Measurements from ENCODE around the gene FNDC3B. TPM values are rescaled to one million over a fixed set of nuclear protein-coding genes. Genes with fewer than 3 reads are reported as not detected.

The FNDC3B gene
- polyA plus RNA-seq, 2 of the 4 experiments (the other 2 are of a cell fraction): 29.5 to 33.6 TPM

DNA sequence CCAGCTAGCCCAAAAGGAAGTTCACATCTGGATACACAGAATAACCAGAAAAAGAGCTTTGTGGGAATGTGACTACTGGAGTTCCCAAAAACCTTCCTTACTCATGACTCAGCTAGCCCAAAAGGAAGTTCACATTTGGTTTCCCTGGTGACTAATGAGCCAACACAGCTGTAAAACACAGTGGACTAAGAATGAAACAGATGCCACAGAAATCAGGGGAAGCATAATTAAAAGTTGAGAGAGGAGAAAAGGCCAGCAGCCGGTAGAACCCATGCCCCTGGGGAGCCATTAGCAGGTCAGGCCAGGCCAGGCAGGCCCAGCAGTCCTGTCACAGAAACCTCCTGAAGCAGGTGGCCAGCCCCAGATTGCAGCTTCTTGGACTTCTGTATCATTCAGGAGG lies 278.6 kb downstream of the FNDC3B start:
- H3K9me3 ChIP-seq: no peaks in the 10 kb centered on the region
- ChIA-PET CTCF (interaction anchor here (1.2 to 1.3 kb wide), 2 partner anchors 23 to 47 kb away, joined by 4 read pairs; no protein-coding TSS in a partner anchor), POLR2A (no interaction called here)
- no peak overlapping the region for H3K4me3 ChIP-seq
- H3K4me2 ChIP-seq: no peak overlapping the region
- peak in 1 of 2 experiments; percentile 27; a peak in 1 of 6 replicates for ATAC-seq
- peaks cover 58% of the 10 kb centered on the region for H3K4me1 ChIP-seq
- WGBS (ENCODE audit: missing lambda C conversion rate): 67% methylated on average over 1 of the region's 1 CpG
- FAIRE-seq: no peak
- H3K27ac ChIP-seq: peak overlapping the region; percentile 10 to 75; a peak in 4 of 6 replicates
- TF ChIP-seq CHD4 (IDR thresholded peaks at IDR 0.05; ENCODE audit: borderline replicate concordance) (no peak), FOSL2 (IDR thresholded peaks at IDR 0.05) (no peak), FOSL2 (CRISPR knock-in tag; IDR thresholded peaks at IDR 0.05) (peak; percentile 42)
- peak; percentile 13 to 18 for DNase-seq (ENCODE audit: low read depth in 1 of 2, low spot score in 1 of 2)

DNA sequence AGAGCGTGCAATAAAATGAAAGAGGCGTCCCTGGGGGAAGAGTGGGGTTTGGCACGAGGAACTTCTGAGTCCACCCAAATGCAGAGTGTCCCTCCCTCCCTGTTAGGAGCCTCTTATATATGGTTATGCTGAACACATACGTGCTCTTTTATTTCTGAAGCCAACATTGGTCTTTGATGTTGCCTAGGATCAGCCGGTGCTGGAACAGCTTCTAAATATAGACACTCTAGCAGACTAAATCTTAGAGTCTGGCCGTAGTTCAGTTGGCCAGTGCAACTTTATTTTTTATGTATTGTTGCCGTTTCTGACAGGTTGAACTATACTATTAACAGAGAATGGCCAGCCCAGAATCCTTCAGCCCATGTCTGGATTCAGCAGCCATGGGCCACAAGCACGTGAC lies 280.2 kb downstream of the FNDC3B start:
- FAIRE-seq (no peak), ATAC-seq (no peak), DNase-seq (ENCODE audit: low read depth in 1 of 2, low spot score in 1 of 2) (no peak)
- H3K9me3 ChIP-seq: no peaks in the 10 kb centered on the region
- no peak overlapping the region for H3K27ac ChIP-seq
- TF ChIP-seq MYC (IDR thresholded peaks at IDR 0.05; ENCODE audit: borderline replicate concordance, low read length) (no peak), TP53 (CRISPR knock-in tag; IDR thresholded peaks at IDR 0.05) (no peak), CBX2 (IDR thresholded peaks at IDR 0.05; ENCODE audit: borderline replicate concordance, low read depth) (no peak), EHMT2 (IDR thresholded peaks at IDR 0.05; ENCODE audit: low read depth) (no peak), NFE2L2 (conservative IDR thresholded peaks at IDR 0.05; ENCODE audit: low read length) (no peak), JUNB (IDR thresholded peaks at IDR 0.05) (no peak), ESRRA (IDR thresholded peaks at IDR 0.05; ENCODE audit: borderline replicate concordance, low read length) (no peak), CBX8 (IDR thresholded peaks at IDR 0.05) (no peak), FOXS1 (CRISPR knock-in tag; IDR thresholded peaks at IDR 0.05) (no peak), RCOR1 (IDR thresholded peaks at IDR 0.05; ENCODE audit: low read depth, low read length) (no peak), RNF2 (IDR thresholded peaks at IDR 0.05; ENCODE audit: borderline replicate concordance, low read depth) (no peak), NR3C1 (IDR thresholded peaks at IDR 0.05) (no peak), SREBF2 (IDR thresholded peaks at IDR 0.05) (no peak)
- H3K4me1 ChIP-seq: peaks cover 64% of the 10 kb centered on the region
- ChIA-PET POLR2A (no interaction called here), CTCF (interaction anchor here (0.6 kb wide), 1 partner anchor 41 kb away, joined by 3 read pairs; no protein-coding TSS in a partner anchor)
- H3K4me2 ChIP-seq: no peak overlapping the region
- WGBS (ENCODE audit: missing lambda C conversion rate): 91% methylated on average over 8 of the region's 8 CpGs
- H3K4me3 ChIP-seq: no peak overlapping the region

DNA sequence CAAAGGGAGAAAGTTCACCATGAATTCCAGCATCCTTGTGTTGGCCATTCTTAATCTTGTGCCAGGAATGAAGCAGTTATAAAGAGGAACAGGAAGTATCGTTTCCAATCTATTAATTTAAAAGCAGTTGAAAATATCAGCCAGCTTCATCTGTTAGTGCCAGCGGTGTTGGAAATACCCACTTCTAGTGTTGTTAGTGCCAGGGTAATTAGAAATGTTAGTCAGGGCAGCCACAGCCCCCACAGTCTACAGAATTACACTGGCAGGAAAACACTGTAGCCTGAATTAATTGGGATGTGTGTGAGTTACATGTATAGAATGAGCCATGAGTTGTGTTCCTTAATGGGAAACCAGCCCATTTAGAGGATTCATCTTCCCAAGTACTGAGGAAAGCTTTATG lies 281.1 kb downstream of the FNDC3B start:
- ATAC-seq: no peak
- WGBS (ENCODE audit: missing lambda C conversion rate): 96% methylated on average over 2 of the region's 2 CpGs
- Histone ChIP-seq H3K4me3 (no peak overlapping the region), H3K4me1 (peaks cover 57% of the 10 kb centered on the region), H3K9me3 (no peaks in the 10 kb centered on the region), H3K4me2 (no peak overlapping the region), H3K27ac (0 out of 6 replicates have a peak overlapping the region, but pooled peaks of 1 of the 2 experiments have one; percentile 22)
- ChIA-PET POLR2A (no interaction called here), CTCF (interaction anchor here (2.3 kb wide), 1 partner anchor 12 kb away, joined by 16 read pairs; no protein-coding TSS in a partner anchor)
- no peak for TF ChIP-seq CBX8 (IDR thresholded peaks at IDR 0.05)
- no peak for TF ChIP-seq RAD21 (conservative IDR thresholded peaks at IDR 0.05 in 1 of 2, IDR thresholded peaks at IDR 0.05 in 1 of 2)
- TF ChIP-seq PHF8 (IDR thresholded peaks at IDR 0.05; ENCODE audit: borderline replicate concordance, low read depth): no peak
- TF ChIP-seq EHMT2 (IDR thresholded peaks at IDR 0.05; ENCODE audit: low read depth): no peak
- no peak for TF ChIP-seq NR3C1 (IDR thresholded peaks at IDR 0.05)
- no peak for TF ChIP-seq RCOR1 (IDR thresholded peaks at IDR 0.05; ENCODE audit: low read depth, low read length)
- no peak for TF ChIP-seq SMC3 (IDR thresholded peaks at IDR 0.05)
- no peak for TF ChIP-seq KDM1A (IDR thresholded peaks at IDR 0.05; ENCODE audit: low read depth)
- TF ChIP-seq, protein P1, sequence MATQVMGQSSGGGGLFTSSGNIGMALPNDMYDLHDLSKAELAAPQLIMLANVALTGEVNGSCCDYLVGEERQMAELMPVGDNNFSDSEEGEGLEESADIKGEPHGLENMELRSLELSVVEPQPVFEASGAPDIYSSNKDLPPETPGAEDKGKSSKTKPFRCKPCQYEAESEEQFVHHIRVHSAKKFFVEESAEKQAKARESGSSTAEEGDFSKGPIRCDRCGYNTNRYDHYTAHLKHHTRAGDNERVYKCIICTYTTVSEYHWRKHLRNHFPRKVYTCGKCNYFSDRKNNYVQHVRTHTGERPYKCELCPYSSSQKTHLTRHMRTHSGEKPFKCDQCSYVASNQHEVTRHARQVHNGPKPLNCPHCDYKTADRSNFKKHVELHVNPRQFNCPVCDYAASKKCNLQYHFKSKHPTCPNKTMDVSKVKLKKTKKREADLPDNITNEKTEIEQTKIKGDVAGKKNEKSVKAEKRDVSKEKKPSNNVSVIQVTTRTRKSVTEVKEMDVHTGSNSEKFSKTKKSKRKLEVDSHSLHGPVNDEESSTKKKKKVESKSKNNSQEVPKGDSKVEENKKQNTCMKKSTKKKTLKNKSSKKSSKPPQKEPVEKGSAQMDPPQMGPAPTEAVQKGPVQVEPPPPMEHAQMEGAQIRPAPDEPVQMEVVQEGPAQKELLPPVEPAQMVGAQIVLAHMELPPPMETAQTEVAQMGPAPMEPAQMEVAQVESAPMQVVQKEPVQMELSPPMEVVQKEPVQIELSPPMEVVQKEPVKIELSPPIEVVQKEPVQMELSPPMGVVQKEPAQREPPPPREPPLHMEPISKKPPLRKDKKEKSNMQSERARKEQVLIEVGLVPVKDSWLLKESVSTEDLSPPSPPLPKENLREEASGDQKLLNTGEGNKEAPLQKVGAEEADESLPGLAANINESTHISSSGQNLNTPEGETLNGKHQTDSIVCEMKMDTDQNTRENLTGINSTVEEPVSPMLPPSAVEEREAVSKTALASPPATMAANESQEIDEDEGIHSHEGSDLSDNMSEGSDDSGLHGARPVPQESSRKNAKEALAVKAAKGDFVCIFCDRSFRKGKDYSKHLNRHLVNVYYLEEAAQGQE (IDR thresholded peaks at IDR 0.05): no peak
- TF ChIP-seq FOSL2 (IDR thresholded peaks at IDR 0.05): no peak
- TF ChIP-seq FOSL2 (CRISPR knock-in tag; IDR thresholded peaks at IDR 0.05): no peak
- TF ChIP-seq HDAC2 (IDR thresholded peaks at IDR 0.05): no peak
- TF ChIP-seq TFCP2L1 (CRISPR knock-in tag; IDR thresholded peaks at IDR 0.05): no peak
- DNase-seq (ENCODE audit: low read depth in 1 of 2, low spot score in 1 of 2): no peak
- no peak for FAIRE-seq

All from A549 (cell line).